ENCODE measurements around the gene AXIN1. TPM values are rescaled to one million over a fixed set of nuclear protein-coding genes. Genes with fewer than 3 reads are reported as not detected.

AXIN1 gene
- total RNA-seq, 1 experiment from 2014 or later, result 43.7 TPM

GRCh38 chr16:254461-254860, 98.1 kb downstream of the AXIN1 start:
- Mint-ChIP-seq H3K36me3 (ENCODE audit: insufficient read depth, unreplicated experiment) (peaks cover 63% of the 10 kb centered on the region), H3K9me3 (ENCODE audit: unreplicated experiment) (no peaks in the 10 kb centered on the region), H3K4me1 (ENCODE audit: insufficient read depth, unreplicated experiment) (peaks cover 6% of the 10 kb centered on the region), H3K27ac (ENCODE audit: low read depth, unreplicated experiment) (no peak overlapping the region), H3K4me3 (ENCODE audit: unreplicated experiment) (no peak overlapping the region), H3K27me3 (ENCODE audit: insufficient read depth, unreplicated experiment) (no peaks in the 10 kb centered on the region)
- no peak for DNase-seq (ENCODE audit: unreplicated experiment)
- ChIA-PET CTCF (interaction anchor here (1.2 kb wide), 1 partner anchor 16 kb away, joined by 5 read pairs; no protein-coding TSS in a partner anchor), POLR2A (no interaction called here)
- intact Hi-C loops (cut with micrococcal nuclease), result no loop called here
- TF ChIP-seq, protein P1, sequence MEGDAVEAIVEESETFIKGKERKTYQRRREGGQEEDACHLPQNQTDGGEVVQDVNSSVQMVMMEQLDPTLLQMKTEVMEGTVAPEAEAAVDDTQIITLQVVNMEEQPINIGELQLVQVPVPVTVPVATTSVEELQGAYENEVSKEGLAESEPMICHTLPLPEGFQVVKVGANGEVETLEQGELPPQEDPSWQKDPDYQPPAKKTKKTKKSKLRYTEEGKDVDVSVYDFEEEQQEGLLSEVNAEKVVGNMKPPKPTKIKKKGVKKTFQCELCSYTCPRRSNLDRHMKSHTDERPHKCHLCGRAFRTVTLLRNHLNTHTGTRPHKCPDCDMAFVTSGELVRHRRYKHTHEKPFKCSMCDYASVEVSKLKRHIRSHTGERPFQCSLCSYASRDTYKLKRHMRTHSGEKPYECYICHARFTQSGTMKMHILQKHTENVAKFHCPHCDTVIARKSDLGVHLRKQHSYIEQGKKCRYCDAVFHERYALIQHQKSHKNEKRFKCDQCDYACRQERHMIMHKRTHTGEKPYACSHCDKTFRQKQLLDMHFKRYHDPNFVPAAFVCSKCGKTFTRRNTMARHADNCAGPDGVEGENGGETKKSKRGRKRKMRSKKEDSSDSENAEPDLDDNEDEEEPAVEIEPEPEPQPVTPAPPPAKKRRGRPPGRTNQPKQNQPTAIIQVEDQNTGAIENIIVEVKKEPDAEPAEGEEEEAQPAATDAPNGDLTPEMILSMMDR (IDR thresholded peaks at IDR 0.05; ENCODE audit: unreplicated experiment), result no peak
- no TSS peak for BruUV-seq (replicated peaks)

DNA sequence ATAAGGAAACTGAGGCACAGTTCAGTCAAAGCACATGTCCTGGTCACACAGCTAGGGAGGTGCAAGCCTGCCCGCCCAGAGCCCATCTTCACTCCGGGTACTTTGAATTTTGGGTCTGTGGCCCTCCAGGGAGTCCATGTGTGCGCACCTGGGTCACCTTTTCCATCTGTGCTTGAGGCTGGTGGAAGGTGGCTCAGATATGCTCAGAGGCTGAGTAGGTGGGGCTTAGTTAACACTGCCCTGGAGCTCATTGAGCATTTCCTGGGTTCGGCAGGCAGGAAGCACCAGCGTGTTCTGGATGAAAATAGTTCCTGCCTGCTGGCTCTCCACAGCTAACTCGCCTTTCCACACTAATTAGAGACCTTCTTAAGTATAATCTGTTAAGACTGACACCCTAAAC, 98.7 kb downstream of the AXIN1 start:
- H3K27ac Mint-ChIP-seq (ENCODE audit: low read depth, unreplicated experiment), result no peak overlapping the region
- DNase-seq (ENCODE audit: unreplicated experiment), result no peak
- peaks cover 59% of the 10 kb centered on the region for H3K36me3 Mint-ChIP-seq (ENCODE audit: insufficient read depth, unreplicated experiment)
- BruUV-seq (replicated peaks), result no TSS peak
- H3K9me3 Mint-ChIP-seq (ENCODE audit: unreplicated experiment), result no peaks in the 10 kb centered on the region
- intact Hi-C loops (cut with micrococcal nuclease), result no loop called here
- ChIA-PET CTCF (no interaction called here), POLR2A (interaction anchor here (0.6 to 0.9 kb wide), 2 partner anchors 9 to 44 kb away, joined by 3 to 4 read pairs; no protein-coding TSS in a partner anchor)
- peaks cover 6% of the 10 kb centered on the region for H3K4me1 Mint-ChIP-seq (ENCODE audit: insufficient read depth, unreplicated experiment)
- TF ChIP-seq, protein P1 (IDR thresholded peaks at IDR 0.05; ENCODE audit: unreplicated experiment), result no peak
- H3K27me3 Mint-ChIP-seq (ENCODE audit: insufficient read depth, unreplicated experiment), result no peaks in the 10 kb centered on the region
- no peak overlapping the region for H3K4me3 Mint-ChIP-seq (ENCODE audit: unreplicated experiment)

GRCh38 chr16:252366-253337, 99.9 kb downstream of the AXIN1 start:
- ChIA-PET POLR2A (interaction anchor here (0.6 to 0.9 kb wide), 2 partner anchors 7 to 53 kb away, joined by 3 to 4 read pairs; no protein-coding TSS in a partner anchor), CTCF (interaction anchor here (0.7 kb wide), 1 partner anchor 135 kb away, joined by 3 read pairs; no protein-coding TSS in a partner anchor)
- no peak overlapping the region for H3K27ac Mint-ChIP-seq (ENCODE audit: low read depth, unreplicated experiment)
- no peaks in the 10 kb centered on the region for H3K27me3 Mint-ChIP-seq (ENCODE audit: insufficient read depth, unreplicated experiment)
- H3K4me3 Mint-ChIP-seq (ENCODE audit: unreplicated experiment), result no peak overlapping the region
- no peaks in the 10 kb centered on the region for H3K9me3 Mint-ChIP-seq (ENCODE audit: unreplicated experiment)
- H3K36me3 Mint-ChIP-seq (ENCODE audit: insufficient read depth, unreplicated experiment), result peaks cover 53% of the 10 kb centered on the region
- intact Hi-C loops (cut with micrococcal nuclease), result no loop called here
- no TSS peak for BruUV-seq (replicated peaks)
- no peak for DNase-seq (ENCODE audit: unreplicated experiment)
- peaks cover 6% of the 10 kb centered on the region for H3K4me1 Mint-ChIP-seq (ENCODE audit: insufficient read depth, unreplicated experiment)
- TF ChIP-seq, protein P1 (IDR thresholded peaks at IDR 0.05; ENCODE audit: unreplicated experiment), result no peak

DNA sequence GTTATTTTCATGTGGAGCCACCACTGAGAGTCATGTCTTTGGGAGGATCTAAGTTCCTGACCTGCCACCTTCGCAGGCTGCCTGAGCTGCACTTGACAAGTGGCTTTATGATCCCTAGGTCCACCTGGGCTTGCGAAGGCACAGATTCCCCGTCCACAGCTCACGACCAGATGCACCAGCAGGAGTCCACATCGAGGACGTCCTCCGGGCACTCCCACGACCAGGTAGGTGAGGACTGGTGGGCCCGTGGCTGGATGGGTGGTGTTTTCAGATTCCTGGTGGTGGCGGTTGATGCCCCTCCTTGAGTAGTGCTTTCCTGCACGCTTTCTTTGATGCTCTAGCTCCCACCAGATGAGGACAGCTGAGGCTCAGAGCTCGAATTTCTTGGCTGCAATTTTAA, 103.1 kb downstream of the AXIN1 start:
- H3K9me3 Mint-ChIP-seq (ENCODE audit: unreplicated experiment), result no peaks in the 10 kb centered on the region
- no peak overlapping the region for H3K4me3 Mint-ChIP-seq (ENCODE audit: unreplicated experiment)
- peaks cover 6% of the 10 kb centered on the region for H3K4me1 Mint-ChIP-seq (ENCODE audit: insufficient read depth, unreplicated experiment)
- H3K36me3 Mint-ChIP-seq (ENCODE audit: insufficient read depth, unreplicated experiment), result peaks cover 20% of the 10 kb centered on the region
- H3K27ac Mint-ChIP-seq (ENCODE audit: low read depth, unreplicated experiment), result no peak overlapping the region
- intact Hi-C loops (cut with micrococcal nuclease), result no loop called here
- CTCF ChIA-PET, result no interaction called here
- TF ChIP-seq, protein P1 (IDR thresholded peaks at IDR 0.05; ENCODE audit: unreplicated experiment), result no peak
- POLR2A ChIA-PET, result interaction anchor here (0.6 to 0.7 kb wide), 2 partner anchors 14 to 173 kb away, joined by 3 to 6 read pairs; no protein-coding TSS in a partner anchor
- no peak for DNase-seq (ENCODE audit: unreplicated experiment)
- H3K27me3 Mint-ChIP-seq (ENCODE audit: insufficient read depth, unreplicated experiment), result no peaks in the 10 kb centered on the region
- BruUV-seq (replicated peaks), result no TSS peak
